Naive thymus-derived CD4-positive, alpha-beta T cell (primary cell): Measurements from ENCODE around the gene ZNF609. TPM values are rescaled to one million over a fixed set of nuclear protein-coding genes. Genes with fewer than 3 reads are reported as not detected.

Experiments used
- ATAC-seq: fragments of 150-1000 bp; cut with Tn5 transposase; 2 replicates; pipeline ENCODE4 v1.10.0; 2021; ENCODE audit warnings: mild to moderate bottlenecking, moderate library complexity
- CTCF ChIA-PET: fragments of 350-600 bp; sonication (Branson Sonifier 250); formaldehyde crosslinking; loops from one replicate; lab custom pipeline; 2021; ENCODE audit warnings: antibody characterized with exemption; lab: Charles Lee
- POLR2A ChIA-PET: fragments of 350-600 bp; sonication (Branson Sonifier 250); formaldehyde crosslinking; loops from one replicate; lab custom pipeline; 2021; ENCODE audit warnings: antibody characterized with exemption, inconsistent platforms; lab: Charles Lee
- DNase-seq, 9 donors: peaks; one replicate each; pipeline versions ENCODE4 v3.0.0 to v3.0.0-alpha.2; 2020 to 2022; ENCODE audit warnings: mixed read lengths in 1 of 9
- H3K27ac ChIP-seq: one replicate; pipeline ENCODE4 v1.7.0; 2013; ENCODE audit warnings: mild to moderate bottlenecking, low read depth, low read length, moderate library complexity
- H3K27me3 ChIP-seq, 2 donors: one replicate each; pipeline ENCODE4 v1.7.0; 2013; ENCODE audit warnings: low read length in 2 of 2, mild to moderate bottlenecking in 2 of 2, moderate library complexity in 2 of 2; ENCODE audit not compliant: control insufficient read depth in 2 of 2, insufficient read depth in 2 of 2
- H3K36me3 ChIP-seq, 3 experiments: 1 replicate in 2 of 3; 2 replicates in 1 of 3; pipeline ENCODE4 v1.7.0; 2013; ENCODE audit warnings: low read length in 3 of 3, mild to moderate bottlenecking in 3 of 3, moderate library complexity in 1 of 3; ENCODE audit not compliant: insufficient read depth in 3 of 3, control insufficient read depth in 2 of 3
- H3K4me1 ChIP-seq, 2 donors: one replicate each; pipeline ENCODE4 v1.7.0; 2013; ENCODE audit warnings: low read length in 2 of 2, mild to moderate bottlenecking in 2 of 2, moderate library complexity in 1 of 2; ENCODE audit not compliant: control insufficient read depth in 2 of 2, insufficient read depth in 2 of 2
- H3K4me3 ChIP-seq: 2 replicates; pipeline ENCODE4 v1.7.0; 2013; ENCODE audit warnings: mild to moderate bottlenecking, low read length
- H3K9me3 ChIP-seq, 3 experiments: 1 replicate in 2 of 3; 2 replicates in 1 of 3; pipeline ENCODE4 v1.7.0; 2013; ENCODE audit warnings: low read length in 3 of 3; ENCODE audit not compliant: control insufficient read depth in 2 of 3
- H3K27ac Mint-ChIP-seq, 9 donors: one replicate each; pipeline ENCODE4 v1.8.0; 2020 to 2022; ENCODE audit warnings: mixed read lengths in 9 of 9, mild to moderate bottlenecking in 8 of 9, moderate library complexity in 5 of 9, inconsistent platforms in 2 of 9
- H3K27me3 Mint-ChIP-seq, 5 donors: one replicate each; pipeline ENCODE4 v1.8.0; 2021 to 2022; ENCODE audit warnings: mixed read lengths in 5 of 5, mild to moderate bottlenecking in 1 of 5
- H3K36me3 Mint-ChIP-seq, 5 donors: one replicate each; pipeline ENCODE4 v1.8.0; 2020 to 2022; ENCODE audit warnings: mixed read lengths in 5 of 5, mild to moderate bottlenecking in 3 of 5, inconsistent platforms in 1 of 5
- H3K4me1 Mint-ChIP-seq, 7 donors: one replicate each; pipeline ENCODE4 v1.8.0; 2020 to 2022; ENCODE audit warnings: mixed read lengths in 7 of 7, mild to moderate bottlenecking in 3 of 7, inconsistent platforms in 1 of 7
- H3K4me3 Mint-ChIP-seq, 10 donors: one replicate each; pipeline ENCODE4 v1.8.0; 2020 to 2022; ENCODE audit warnings: mild to moderate bottlenecking in 10 of 10, mixed read lengths in 10 of 10, moderate library complexity in 6 of 10, inconsistent platforms in 2 of 10
- H3K9me3 Mint-ChIP-seq, 11 donors: one replicate each; pipeline ENCODE4 v1.8.0; 2020 to 2022; ENCODE audit warnings: mixed read lengths in 11 of 11, mild to moderate bottlenecking in 4 of 11, inconsistent platforms in 1 of 11, moderate library complexity in 1 of 11
- intact Hi-C, 2 donors: fragments of 100-400 bp; cut with micrococcal nuclease; formaldehyde crosslinking; loops; one replicate each; pipeline ENCODE4 v1.15.1; 2023
- polyA plus RNA-seq, 2 donors: library from polyadenylated mRNA; unstranded; fragments of 300-500 nt; fragmentation: Illumina TruSeq; gene quantifications; one replicate each; pipeline ENCODE4 v1.2.3, GENCODE V29; 2021
- total RNA-seq, 6 experiments: library from RNA in 5 of 6; stranded (reverse) in 5 of 6; gene quantifications; 1 replicate in 5 of 6; 2 replicates in 1 of 6; pipeline ENCODE4 v1.2.3 and lab custom pipeline; 2021 to 2026

Gene ZNF609
- total and polyA plus RNA-seq, 7 experiments from 2014 or later: 10.1 to 89.1 (median 71.9) TPM

GRCh38 chr15:64535460-64536243 lies 75.3 kb downstream of the ZNF609 start:
- H3K27me3 ChIP-seq: no peaks in the 10 kb centered on the region
- Mint-ChIP-seq H3K4me1 (peaks cover 40 to 61% (median 52%) of the 10 kb centered on the region in 7 donors), H3K9me3 (no peaks in the 10 kb centered on the region), H3K36me3 (peaks cover 0 to 23% (median 15%) of the 10 kb centered on the region in 5 donors), H3K27ac (peak overlapping the region in 8 of 9 donors; percentile 13 to 70 (median 41)), H3K27me3 (no peaks in the 10 kb centered on the region), H3K4me3 (peak overlapping the region in 5 of 10 donors; percentile 2 to 55 (median 41))
- peak overlapping the region; percentile 14 for H3K27ac ChIP-seq
- peaks cover 6 to 39% of the 10 kb centered on the region in 2 donors for H3K4me1 ChIP-seq
- CTCF ChIA-PET: no interaction called here
- H3K9me3 ChIP-seq: no peaks in the 10 kb centered on the region
- POLR2A ChIA-PET: interaction anchor here (0.7 to 1.4 kb wide), 3 partner anchors 17 to 100 kb away, joined by 3 read pairs; no protein-coding TSS in a partner anchor
- DNase-seq: no peak
- ATAC-seq: no peak
- intact Hi-C loops: no loop called here
- no peaks in the 10 kb centered on the region for H3K36me3 ChIP-seq
- no peak overlapping the region for H3K4me3 ChIP-seq

GRCh38 chr15:64536244-64536836 lies 76.0 kb downstream of the ZNF609 start:
- Mint-ChIP-seq H3K4me3 (peak overlapping the region in 7 of 10 donors; percentile 5 to 55 (median 30)), H3K36me3 (peaks cover 0 to 18% (median 14%) of the 10 kb centered on the region in 5 donors), H3K27ac (peak overlapping the region in 6 of 9 donors; percentile 18 to 70 (median 33)), H3K27me3 (no peaks in the 10 kb centered on the region), H3K4me1 (peaks cover 35 to 55% (median 48%) of the 10 kb centered on the region in 7 donors), H3K9me3 (no peaks in the 10 kb centered on the region)
- H3K36me3 ChIP-seq: no peaks in the 10 kb centered on the region
- H3K27me3 ChIP-seq: no peaks in the 10 kb centered on the region
- peak overlapping the region; percentile 14 for H3K27ac ChIP-seq
- intact Hi-C loops: no loop called here
- CTCF ChIA-PET: no interaction called here
- no peaks in the 10 kb centered on the region for H3K9me3 ChIP-seq
- peaks cover 6 to 32% of the 10 kb centered on the region in 2 donors for H3K4me1 ChIP-seq
- H3K4me3 ChIP-seq: no peak overlapping the region
- no peak for DNase-seq
- no peak for ATAC-seq
- POLR2A ChIA-PET: interaction anchor here (0.7 to 1.4 kb wide), 2 partner anchors 23 to 99 kb away, joined by 3 read pairs; no protein-coding TSS in a partner anchor

- Mint-ChIP-seq H3K4me1 (peaks cover 26 to 61% (median 55%) of the 10 kb centered on the region in 7 donors), H3K27ac (peak overlapping the region in 6 of 9 donors; percentile 12 to 84 (median 52)), H3K4me3 (peak overlapping the region in 1 of 10 donors; percentile 18), H3K9me3 (peaks cover 0 to 5% (median 0%) of the 10 kb centered on the region in 11 donors), H3K27me3 (no peaks in the 10 kb centered on the region), H3K36me3 (peaks cover 4 to 31% (median 20%) of the 10 kb centered on the region in 5 donors)
- CTCF ChIA-PET: interaction anchor here (0.6 kb wide), 1 partner anchor 18 kb away, joined by 3 read pairs; no protein-coding TSS in a partner anchor
- H3K27ac ChIP-seq: no peak overlapping the region
- DNase-seq (no peak), ATAC-seq (no peak)
- H3K4me3 ChIP-seq: no peak overlapping the region
- H3K4me1 ChIP-seq: no peaks in the 10 kb centered on the region
- H3K9me3 ChIP-seq: no peaks in the 10 kb centered on the region
- POLR2A ChIA-PET: interaction anchor here (0.9 kb wide), 1 partner anchor 82 kb away, joined by 4 read pairs; the partner anchor contains the start of gene ZNF609
- no peaks in the 10 kb centered on the region for H3K27me3 ChIP-seq
- no peaks in the 10 kb centered on the region for H3K36me3 ChIP-seq
- intact Hi-C loops: no loop called here
These were observed 81.7 kb downstream of the ZNF609 start for GRCh38 chr15:64542091-64542490.

- Mint-ChIP-seq H3K27ac (peak overlapping the region in 7 of 9 donors; percentile 7 to 84 (median 21)), H3K27me3 (no peaks in the 10 kb centered on the region), H3K36me3 (peaks cover 4 to 34% (median 22%) of the 10 kb centered on the region in 5 donors), H3K9me3 (peaks cover 0 to 5% (median 0%) of the 10 kb centered on the region in 11 donors), H3K4me1 (peaks cover 32 to 79% (median 74%) of the 10 kb centered on the region in 7 donors), H3K4me3 (peak overlapping the region in 2 of 10 donors; percentile 4 to 34)
- POLR2A ChIA-PET: interaction anchor here (0.6 kb wide), 1 partner anchor 114 kb away, joined by 4 read pairs; no protein-coding TSS in a partner anchor
- Histone ChIP-seq H3K4me1 (peaks cover 0 to 8% of the 10 kb centered on the region in 2 donors), H3K4me3 (no peak overlapping the region), H3K36me3 (no peaks in the 10 kb centered on the region), H3K27me3 (no peaks in the 10 kb centered on the region), H3K27ac (no peak overlapping the region), H3K9me3 (no peaks in the 10 kb centered on the region)
- ATAC-seq (no peak), DNase-seq (no peak)
- CTCF ChIA-PET: no interaction called here
- intact Hi-C loops: no loop called here
These were observed 84.1 kb downstream of the ZNF609 start for GRCh38 chr15:64544450-64544849.

- intact Hi-C loops: no loop called here
- peaks cover 0 to 9% of the 10 kb centered on the region in 2 donors for H3K4me1 ChIP-seq
- no peaks in the 10 kb centered on the region for H3K9me3 ChIP-seq
- Mint-ChIP-seq H3K4me3 (peak overlapping the region in 1 of 10 donors; percentile 14), H3K9me3 (peaks cover 0 to 5% (median 0%) of the 10 kb centered on the region in 11 donors), H3K36me3 (peaks cover 4 to 34% (median 21%) of the 10 kb centered on the region in 5 donors), H3K4me1 (peaks cover 28 to 92% (median 86%) of the 10 kb centered on the region in 7 donors), H3K27me3 (no peaks in the 10 kb centered on the region), H3K27ac (peak overlapping the region in 6 of 9 donors; percentile 18 to 67 (median 56))
- H3K27me3 ChIP-seq: no peaks in the 10 kb centered on the region
- H3K27ac ChIP-seq: no peak overlapping the region
- H3K36me3 ChIP-seq: no peaks in the 10 kb centered on the region
- ChIA-PET CTCF (no interaction called here), POLR2A (no interaction called here)
- no peak overlapping the region for H3K4me3 ChIP-seq
- DNase-seq (no peak), ATAC-seq (no peak)
These were observed 86.9 kb downstream of the ZNF609 start for GRCh38 chr15:64547275-64547674.

- no peak for DNase-seq
- no peaks in the 10 kb centered on the region for H3K27me3 ChIP-seq
- H3K27ac ChIP-seq: no peak overlapping the region
- peaks cover 30 to 92% (median 84%) of the 10 kb centered on the region in 7 donors for H3K4me1 Mint-ChIP-seq
- H3K4me3 ChIP-seq: no peak overlapping the region
- intact Hi-C loops: no loop called here
- H3K9me3 Mint-ChIP-seq: peaks cover 0 to 5% (median 0%) of the 10 kb centered on the region in 11 donors
- peaks cover 4 to 30% (median 17%) of the 10 kb centered on the region in 5 donors for H3K36me3 Mint-ChIP-seq
- ChIA-PET POLR2A (interaction anchor here (0.6 kb wide), 1 partner anchor 102 kb away, joined by 4 read pairs; no protein-coding TSS in a partner anchor), CTCF (interaction anchor here (1.3 kb wide), 1 partner anchor 121 kb away, joined by 3 read pairs; no protein-coding TSS in a partner anchor)
- no peak for ATAC-seq
- no peaks in the 10 kb centered on the region for H3K9me3 ChIP-seq
- H3K36me3 ChIP-seq: no peaks in the 10 kb centered on the region
- H3K4me3 Mint-ChIP-seq: peak overlapping the region in 1 of 10 donors; percentile 14
- peak overlapping the region in 4 of 9 donors; percentile 36 to 76 (median 58) for H3K27ac Mint-ChIP-seq
- no peaks in the 10 kb centered on the region for H3K27me3 Mint-ChIP-seq
- peaks cover 0 to 15% of the 10 kb centered on the region in 2 donors for H3K4me1 ChIP-seq
These were observed 87.9 kb downstream of the ZNF609 start for GRCh38 chr15:64548235-64548634.
